GM12878 (cell line): ENCODE results near the gene DIP2C.

Experiments
- CBX5 ChIP-seq: sonication (generic); IDR thresholded peaks from 2 replicates; pipeline ENCODE4 v1.6.1; 2016; ENCODE audit warnings: low read depth, moderate library complexity, mild to moderate bottlenecking, inconsistent platforms
- CHD1 ChIP-seq: IDR thresholded peaks from 2 replicates; pipeline ENCODE4 v1.6.1; 2012; ENCODE audit warnings: low read depth, low read length, improper control_type of control experiment
- CHD2 ChIP-seq: IDR thresholded peaks from 2 replicates; pipeline ENCODE4 v1.6.1; 2011; ENCODE audit warnings: low read depth, low read length, improper control_type of control experiment, borderline replicate concordance
- CTCF ChIP-seq, 3 experiments: IDR thresholded peaks in 2 of 3; conservative IDR thresholded peaks in 1 of 3; 2 replicates each; pipeline ENCODE4 v1.5.1; 2011; ENCODE audit warnings: low read depth in 3 of 3, low read length in 3 of 3, mild to moderate bottlenecking in 3 of 3, control low read depth in 2 of 3, moderate library complexity in 2 of 3, inconsistent platforms in 1 of 3, mixed read lengths in 1 of 3; ENCODE audit not compliant: control insufficient read depth in 2 of 3, insufficient read depth in 1 of 3; ENCODE audit errors: extremely low read depth in 1 of 3
- EZH2 ChIP-seq: IDR thresholded peaks from 2 replicates; pipeline ENCODE4 v1.6.1; 2012; ENCODE audit warnings: low read depth, mild to moderate bottlenecking, control low read depth, inconsistent platforms, low read length, borderline replicate concordance; ENCODE audit not compliant: control insufficient read depth
- GATAD2B ChIP-seq: fragments of 450-650 bp; conservative IDR thresholded peaks from 2 replicates; pipeline ENCODE4 v1.6.1; 2017; ENCODE audit warnings: low read depth, mild to moderate bottlenecking, moderate library complexity
- POLR2A ChIP-seq: IDR thresholded peaks from 2 replicates; pipeline ENCODE4 v1.6.1; 2011; ENCODE audit warnings: low read depth, mild to moderate bottlenecking, low read length
- POLR2AphosphoS5 ChIP-seq: IDR thresholded peaks from 2 replicates; pipeline ENCODE4 v1.6.1; 2011; ENCODE audit warnings: mild to moderate bottlenecking, low read length, inconsistent platforms
- RAD51 ChIP-seq: fragments of 450-650 bp; IDR thresholded peaks from 2 replicates; pipeline ENCODE4 v1.6.1; 2016; ENCODE audit warnings: moderate library complexity, mild to moderate bottlenecking, inconsistent platforms
- SIN3A ChIP-seq: IDR thresholded peaks from 2 replicates; pipeline ENCODE4 v1.6.1; 2012; ENCODE audit warnings: low read depth, low read length, improper control_type of control experiment
- SP1 ChIP-seq: IDR thresholded peaks from one replicate; pipeline ENCODE4 v1.6.1; 2011; ENCODE audit warnings: low read depth, low read length
- YY1 ChIP-seq: IDR thresholded peaks from 2 replicates; pipeline ENCODE4 v1.6.1; 2011; ENCODE audit warnings: low read depth, mild to moderate bottlenecking, low read length
- ZBTB33 ChIP-seq: fragments of 450-650 bp; IDR thresholded peaks from 2 replicates; pipeline ENCODE4 v1.6.1; 2017; ENCODE audit warnings: mild to moderate bottlenecking
- ZNF274 ChIP-seq: IDR thresholded peaks from one replicate; pipeline ENCODE4 v1.8.0; 2011; ENCODE audit not compliant: insufficient read length, insufficient read depth

GRCh38 chr10:373526-374309 lies 315.8 kb downstream of the DIP2C start:
- TF ChIP-seq CBX5 (no peak), POLR2A (no peak), GATAD2B (no peak), ZNF274 (no peak), CHD2 (no peak), YY1 (no peak), EZH2 (no peak), POLR2AphosphoS5 (no peak), SIN3A (no peak), CHD1 (no peak), CTCF (IDR thresholded peaks at IDR 0.05 in 2 of 3, conservative IDR thresholded peaks at IDR 0.05 in 1 of 3; ENCODE audit: control insufficient read depth in 2 of 3, extremely low read depth in 1 of 3, insufficient read depth in 1 of 3, low read depth in 3 of 3, low read length in 3 of 3) (no peak), RAD51 (no peak), SP1 (no peak), ZBTB33 (no peak)
